CD1c-positive myeloid dendritic cell (primary cell): ENCODE data around the gene VPS13C.

Source experiments
- DNase-seq: peaks from one replicate; pipeline ENCODE4 v3.0.0-alpha.2; 2016; ENCODE audit errors: extremely low spot score

The VPS13C gene, protein sequence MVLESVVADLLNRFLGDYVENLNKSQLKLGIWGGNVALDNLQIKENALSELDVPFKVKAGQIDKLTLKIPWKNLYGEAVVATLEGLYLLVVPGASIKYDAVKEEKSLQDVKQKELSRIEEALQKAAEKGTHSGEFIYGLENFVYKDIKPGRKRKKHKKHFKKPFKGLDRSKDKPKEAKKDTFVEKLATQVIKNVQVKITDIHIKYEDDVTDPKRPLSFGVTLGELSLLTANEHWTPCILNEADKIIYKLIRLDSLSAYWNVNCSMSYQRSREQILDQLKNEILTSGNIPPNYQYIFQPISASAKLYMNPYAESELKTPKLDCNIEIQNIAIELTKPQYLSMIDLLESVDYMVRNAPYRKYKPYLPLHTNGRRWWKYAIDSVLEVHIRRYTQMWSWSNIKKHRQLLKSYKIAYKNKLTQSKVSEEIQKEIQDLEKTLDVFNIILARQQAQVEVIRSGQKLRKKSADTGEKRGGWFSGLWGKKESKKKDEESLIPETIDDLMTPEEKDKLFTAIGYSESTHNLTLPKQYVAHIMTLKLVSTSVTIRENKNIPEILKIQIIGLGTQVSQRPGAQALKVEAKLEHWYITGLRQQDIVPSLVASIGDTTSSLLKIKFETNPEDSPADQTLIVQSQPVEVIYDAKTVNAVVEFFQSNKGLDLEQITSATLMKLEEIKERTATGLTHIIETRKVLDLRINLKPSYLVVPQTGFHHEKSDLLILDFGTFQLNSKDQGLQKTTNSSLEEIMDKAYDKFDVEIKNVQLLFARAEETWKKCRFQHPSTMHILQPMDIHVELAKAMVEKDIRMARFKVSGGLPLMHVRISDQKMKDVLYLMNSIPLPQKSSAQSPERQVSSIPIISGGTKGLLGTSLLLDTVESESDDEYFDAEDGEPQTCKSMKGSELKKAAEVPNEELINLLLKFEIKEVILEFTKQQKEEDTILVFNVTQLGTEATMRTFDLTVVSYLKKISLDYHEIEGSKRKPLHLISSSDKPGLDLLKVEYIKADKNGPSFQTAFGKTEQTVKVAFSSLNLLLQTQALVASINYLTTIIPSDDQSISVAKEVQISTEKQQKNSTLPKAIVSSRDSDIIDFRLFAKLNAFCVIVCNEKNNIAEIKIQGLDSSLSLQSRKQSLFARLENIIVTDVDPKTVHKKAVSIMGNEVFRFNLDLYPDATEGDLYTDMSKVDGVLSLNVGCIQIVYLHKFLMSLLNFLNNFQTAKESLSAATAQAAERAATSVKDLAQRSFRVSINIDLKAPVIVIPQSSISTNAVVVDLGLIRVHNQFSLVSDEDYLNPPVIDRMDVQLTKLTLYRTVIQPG (N-terminal part only)

GRCh38 chr15:62060113-62060895, at the start of gene VPS13C:
Gene VPS13C, minus strand, starts transcription at chr15:62060447. Its CDS starts 73 bp downstream, at chr15:62060374.
- peak; percentile 98 for DNase-seq

DNA sequence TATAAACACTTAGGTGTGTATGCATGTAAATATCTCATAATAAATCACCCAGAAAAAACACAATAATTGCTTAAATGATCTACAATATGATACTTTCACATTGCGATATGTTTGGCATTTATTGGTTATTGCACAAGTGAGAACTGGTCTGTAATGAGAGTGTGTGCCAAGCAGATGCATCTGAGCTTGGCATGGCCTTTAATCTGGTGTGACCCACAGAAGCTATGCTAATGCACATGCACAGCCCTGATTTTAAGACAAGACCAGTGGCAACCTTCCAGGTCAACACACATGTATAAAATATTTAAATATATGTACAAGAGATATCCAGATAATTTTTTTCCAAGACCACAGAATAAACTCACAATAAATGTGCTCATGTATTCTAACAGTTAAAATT, 49.2 kb upstream of the VPS13C start:
- no peak for DNase-seq

GRCh38 chr15:62108411-62108810, 48.2 kb upstream of the VPS13C start:
- no peak for DNase-seq

DNA sequence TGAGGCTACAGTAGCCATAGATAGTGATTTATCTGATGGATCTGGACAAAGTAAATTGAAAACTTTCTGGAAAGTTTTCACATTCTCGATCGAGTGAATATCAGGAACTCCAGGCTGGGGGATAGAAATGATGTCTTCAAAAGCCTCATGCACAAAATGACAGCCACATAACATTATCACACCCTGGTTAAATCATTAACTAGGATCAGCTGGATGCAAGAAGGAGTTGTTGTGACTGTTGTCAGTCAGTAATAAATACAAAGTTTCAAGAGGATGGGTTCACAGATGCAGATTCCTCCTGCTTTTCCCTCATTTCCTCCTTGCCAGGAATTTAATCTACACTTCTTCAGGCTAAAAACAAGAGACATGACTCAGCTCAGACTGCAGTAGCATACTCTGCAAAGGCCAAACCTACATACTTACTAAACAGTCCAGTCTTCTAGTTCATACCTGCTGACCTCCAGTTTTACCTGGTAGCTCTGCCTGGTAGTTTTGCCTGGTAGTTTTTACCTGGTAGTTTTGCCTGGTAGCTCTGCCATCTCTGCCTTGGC, 47.4 kb upstream of the VPS13C start:
- DNase-seq: no peak

DNA sequence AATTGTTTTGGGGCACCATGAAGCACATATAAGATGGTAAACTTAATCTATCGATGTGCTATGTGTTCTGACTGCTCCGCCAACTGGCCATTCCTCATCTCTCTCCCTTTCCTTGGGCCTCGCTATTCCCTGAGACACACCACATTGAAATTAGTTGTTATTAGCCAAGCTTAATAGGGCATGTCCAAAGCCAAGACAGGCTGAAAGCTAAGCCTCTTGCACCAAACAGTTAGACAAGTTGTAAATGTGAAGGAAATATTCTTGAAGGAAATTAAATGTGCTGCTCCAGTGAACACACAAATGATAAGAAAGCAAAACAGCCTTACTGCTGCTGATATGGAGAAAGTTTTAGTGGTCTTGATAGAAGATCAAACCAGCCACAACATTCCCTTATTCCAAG, 45.8 kb upstream of the VPS13C start:
- DNase-seq: no peak

DNA sequence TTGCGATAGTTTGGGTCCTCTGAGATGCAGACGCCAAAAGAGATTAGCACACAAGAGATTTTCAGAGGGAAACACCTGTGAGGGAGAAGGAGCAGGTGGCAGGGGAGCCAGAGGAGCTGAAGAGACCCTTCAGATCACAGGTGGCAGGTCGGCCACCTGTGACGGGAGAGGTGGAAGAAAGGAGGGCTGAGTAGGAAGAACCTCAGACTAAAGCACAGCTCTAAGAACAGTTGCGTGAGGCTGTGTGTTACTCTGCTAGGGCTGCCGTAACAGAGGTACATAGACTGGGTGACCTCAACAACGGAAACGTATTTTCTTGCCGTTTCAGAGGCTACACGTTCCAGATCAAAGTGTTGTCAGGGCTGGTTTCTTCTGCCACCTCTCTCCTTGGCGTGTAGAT, 45.0 kb upstream of the VPS13C start:
- DNase-seq: no peak

DNA sequence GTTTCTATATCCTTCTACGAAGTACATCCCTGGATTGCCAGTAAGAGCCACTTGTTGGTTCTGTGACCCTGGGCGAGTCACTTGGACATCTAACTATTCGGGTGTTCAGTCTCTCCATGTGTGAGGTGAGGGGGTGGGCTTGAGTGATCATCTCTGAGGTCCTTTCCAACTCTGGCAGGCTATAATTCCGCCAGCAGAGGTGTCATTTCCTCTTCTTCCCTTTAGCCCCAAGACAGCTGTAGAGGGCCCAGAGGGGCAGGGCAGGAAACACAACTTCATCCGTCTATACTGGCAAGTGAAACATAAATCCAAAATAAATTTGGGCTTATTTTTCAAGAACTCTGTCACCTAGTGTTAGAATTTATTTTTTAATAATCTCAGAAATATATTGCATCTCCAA, 44.6 kb upstream of the VPS13C start:
- no peak for DNase-seq

GRCh38 chr15:62104401-62104800, 44.2 kb upstream of the VPS13C start:
- DNase-seq: no peak

- DNase-seq: no peak
These were observed 43.2 kb upstream of the VPS13C start for GRCh38 chr15:62103431-62103830.

DNA sequence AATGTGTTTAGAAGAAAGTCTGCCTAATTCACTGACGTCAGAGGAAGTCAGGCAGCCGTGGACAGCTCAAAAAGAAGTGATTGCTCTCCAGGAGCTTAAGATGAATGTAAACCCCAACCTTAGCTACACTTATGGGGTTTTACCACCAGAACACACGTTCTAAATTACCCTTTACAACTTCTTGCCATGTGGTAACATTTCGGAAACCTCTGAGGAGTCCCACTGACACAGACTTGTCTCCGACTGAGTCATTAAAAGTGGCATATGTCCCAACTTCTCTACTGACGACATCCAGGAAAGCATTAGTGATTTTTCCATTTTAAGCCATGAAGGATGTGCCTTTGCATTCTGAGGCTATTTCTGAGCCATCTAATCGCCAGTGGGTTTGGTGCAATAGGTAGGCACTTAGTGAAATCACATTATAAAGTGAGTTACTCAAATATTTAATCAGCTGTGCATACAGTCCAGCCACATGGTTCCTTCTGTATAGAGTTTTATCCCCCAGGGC, 38.9 kb upstream of the VPS13C start:
- DNase-seq: peak; percentile 6

GRCh38 chr15:62094388-62094787, 34.1 kb upstream of the VPS13C start:
- DNase-seq: no peak

DNA sequence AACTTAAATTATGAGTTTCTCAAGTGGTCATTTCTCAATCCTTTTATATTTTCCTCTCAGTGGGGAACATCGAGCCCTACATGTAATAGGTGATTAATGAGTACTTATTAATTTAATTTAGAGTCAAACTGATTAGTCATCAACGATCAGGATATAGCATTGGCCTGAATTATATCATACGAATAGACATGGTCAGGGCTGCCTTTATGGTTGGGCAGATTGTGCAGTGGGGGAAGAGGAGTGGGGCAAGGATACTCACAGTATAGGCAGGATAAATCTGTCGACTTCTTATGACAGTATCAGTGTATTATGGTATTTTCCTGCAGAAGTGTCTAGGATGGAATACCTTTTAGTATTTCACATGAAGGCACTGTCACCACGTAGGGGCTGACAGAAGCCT, 33.6 kb upstream of the VPS13C start:
- DNase-seq: no peak

DNA sequence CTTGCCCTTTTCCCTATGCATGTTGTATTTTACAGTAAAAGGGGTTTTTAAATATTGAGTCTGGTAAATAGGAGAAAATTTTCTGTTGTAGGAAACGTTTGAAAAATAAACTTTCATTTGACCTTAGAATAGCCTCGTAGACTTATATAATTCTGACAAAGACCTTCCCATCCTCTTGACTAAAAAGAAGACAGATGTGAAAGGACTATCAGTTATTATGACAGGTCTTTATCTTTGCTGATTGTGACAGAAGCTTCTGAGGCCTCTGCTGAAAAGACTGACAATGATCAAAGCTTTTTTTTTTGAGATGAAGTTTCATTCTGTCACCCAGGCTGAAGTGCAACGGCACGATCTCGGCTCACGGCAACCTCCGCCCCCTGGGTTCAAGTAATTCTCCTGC, 30.7 kb upstream of the VPS13C start:
- DNase-seq: no peak

DNA sequence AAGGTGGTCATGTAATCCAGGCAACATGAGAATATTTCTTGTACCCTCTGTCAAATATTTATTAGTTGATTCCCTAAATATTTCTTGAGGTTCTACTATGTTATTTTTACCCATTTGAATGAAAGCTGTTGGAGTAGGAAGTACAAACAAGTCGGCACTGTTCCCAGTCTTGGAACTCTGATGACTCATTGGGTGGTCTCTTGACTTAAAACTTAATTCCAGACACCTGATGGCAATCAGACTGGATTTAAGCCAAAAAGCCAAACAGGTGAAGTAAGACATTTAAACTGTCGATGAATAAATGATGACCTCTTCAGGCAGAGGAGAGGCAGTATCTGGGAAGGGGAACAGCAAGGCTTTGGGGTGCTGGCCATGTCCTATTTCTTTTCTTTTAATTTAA, 29.4 kb upstream of the VPS13C start:
- no peak for DNase-seq

- no peak for DNase-seq
These were observed 28.1 kb upstream of the VPS13C start for GRCh38 chr15:62088353-62088693.

DNA sequence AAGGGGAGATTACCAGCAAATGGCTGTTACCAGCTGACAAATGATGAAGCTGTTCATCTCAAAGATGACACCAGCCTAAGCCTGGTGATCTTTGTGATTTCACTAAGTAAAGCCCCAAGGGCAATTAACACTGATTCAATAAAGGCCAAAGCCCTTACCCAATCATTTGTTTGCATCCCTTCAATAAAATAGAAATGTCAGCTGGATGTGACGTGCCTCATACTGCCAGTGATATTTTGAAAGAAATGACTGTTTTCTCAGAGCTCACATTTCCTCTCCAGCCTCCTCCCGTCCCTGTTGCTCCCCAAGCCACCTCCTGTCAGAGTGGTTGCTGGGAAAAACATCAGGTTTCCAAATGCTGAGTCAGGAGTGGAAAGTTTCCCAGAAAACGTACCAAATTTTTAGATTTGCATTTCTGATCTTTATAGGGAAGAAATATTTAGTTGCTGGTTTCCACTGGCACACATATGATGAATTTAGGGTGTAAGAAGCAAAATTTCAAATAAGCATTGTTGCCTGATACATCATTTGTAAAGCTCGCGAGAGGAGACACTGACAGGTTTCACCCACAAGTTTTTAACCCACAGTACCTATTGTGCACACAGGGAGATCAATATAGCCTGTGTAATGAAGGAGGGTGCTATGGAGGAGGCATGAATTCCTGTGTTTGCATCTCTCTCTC, 27.6 kb upstream of the VPS13C start:
- no peak for DNase-seq

DNA sequence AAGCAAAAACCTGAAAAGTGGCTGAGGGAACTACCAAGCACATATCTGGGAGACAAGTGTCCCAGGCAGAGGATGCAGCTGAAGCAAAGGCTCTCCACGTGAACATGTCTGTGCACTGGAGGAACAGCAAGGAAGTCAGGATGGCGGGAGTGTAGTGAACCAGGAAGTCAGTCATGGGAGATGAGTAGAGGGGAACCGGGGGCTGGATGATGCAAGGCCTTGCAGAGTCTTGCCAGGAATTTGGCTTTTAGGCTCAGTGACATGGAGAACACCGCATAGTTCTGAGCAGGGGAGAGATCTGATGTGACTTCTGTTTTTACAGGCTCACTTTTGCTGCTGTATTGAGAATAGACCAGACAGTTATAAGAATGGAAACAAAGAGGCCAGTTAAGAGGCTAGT, 25.5 kb upstream of the VPS13C start:
- peak; percentile 8 for DNase-seq

GRCh38 chr15:62083194-62084154, 23.2 kb upstream of the VPS13C start:
- DNase-seq: no peak

DNA sequence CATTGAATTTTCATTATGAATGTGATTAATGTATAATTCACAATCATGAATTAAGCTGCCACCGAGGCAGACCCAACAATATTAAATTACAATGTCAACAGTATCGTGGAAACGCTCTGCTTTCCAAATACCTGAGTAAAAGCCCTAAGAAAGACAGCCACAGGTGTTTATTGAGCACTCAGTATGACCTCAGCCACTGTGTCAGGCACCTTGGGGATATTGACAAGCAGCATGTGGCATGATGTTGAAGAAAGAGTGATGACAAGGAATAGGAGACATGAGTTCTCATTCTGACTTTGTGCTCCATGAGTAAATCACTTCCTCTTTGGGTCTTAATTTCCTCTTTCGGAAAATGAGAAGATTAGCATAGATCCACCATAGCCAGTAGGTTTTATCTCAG, 19.3 kb upstream of the VPS13C start:
- DNase-seq: peak; percentile 12
